ENCODE results near the gene ACSM3. TPM values are rescaled to one million over a fixed set of nuclear protein-coding genes. Genes with fewer than 3 reads are reported as not detected.

ACSM3 gene
- polyA plus RNA-seq, 2 of the 4 experiments (the other 2 are of a cell fraction) = 2.9 to 15.7 TPM

- Histone ChIP-seq H3K4me2 (no peak overlapping the region), H3K27ac (no peak overlapping the region), H3K4me1 (no peaks in the 10 kb centered on the region), H3K4me3 (no peak overlapping the region), H3K9me3 (no peaks in the 10 kb centered on the region)
- FAIRE-seq = no peak
- no peak for DNase-seq (ENCODE audit: low read depth in 1 of 2, low spot score in 1 of 2)
- CTCF ChIA-PET = interaction anchor here (1.5 to 1.7 kb wide), 2 partner anchors 12 to 44 kb away, joined by 3 to 5 read pairs; partner anchors contain the start of genes ERI2 and REXO5
- 71% methylated on average over 4 of the region's 4 CpGs for WGBS (ENCODE audit: missing lambda C conversion rate)
- no peak for TF ChIP-seq ZC3H11A (IDR thresholded peaks at IDR 0.05)
- no peak for ATAC-seq
- POLR2A ChIA-PET = no interaction called here
Measured at GRCh38 chr16:20818929-20819585, 55.2 kb downstream of the ACSM3 start.

- H3K4me3 ChIP-seq = no peak overlapping the region
- FAIRE-seq = no peak
- WGBS (ENCODE audit: missing lambda C conversion rate) = 84% methylated on average over 4 of the region's 4 CpGs
- ChIA-PET CTCF (interaction anchor here (1.1 kb wide), 1 partner anchor 263 kb away, joined by 3 read pairs; no protein-coding TSS in a partner anchor), POLR2A (no interaction called here)
- H3K9me3 ChIP-seq = no peaks in the 10 kb centered on the region
- no peak for TF ChIP-seq RFX5 (IDR thresholded peaks at IDR 0.05)
- TF ChIP-seq RCOR1 (IDR thresholded peaks at IDR 0.05; ENCODE audit: low read depth, low read length) = no peak
- TF ChIP-seq, protein P1, sequence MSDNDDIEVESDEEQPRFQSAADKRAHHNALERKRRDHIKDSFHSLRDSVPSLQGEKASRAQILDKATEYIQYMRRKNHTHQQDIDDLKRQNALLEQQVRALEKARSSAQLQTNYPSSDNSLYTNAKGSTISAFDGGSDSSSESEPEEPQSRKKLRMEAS (IDR thresholded peaks at IDR 0.05) = no peak
- TF ChIP-seq EHMT2 (IDR thresholded peaks at IDR 0.05; ENCODE audit: low read depth) = no peak
- no peak for TF ChIP-seq CTCF (IDR thresholded peaks at IDR 0.05)
- no peak for TF ChIP-seq ZFP36 (IDR thresholded peaks at IDR 0.05; ENCODE audit: borderline replicate concordance, partially characterized antibody)
- no peak for TF ChIP-seq HEYL (CRISPR knock-in tag; IDR thresholded peaks at IDR 0.05)
- TF ChIP-seq JUN (IDR thresholded peaks at IDR 0.05) = no peak
- TF ChIP-seq, protein P2, sequence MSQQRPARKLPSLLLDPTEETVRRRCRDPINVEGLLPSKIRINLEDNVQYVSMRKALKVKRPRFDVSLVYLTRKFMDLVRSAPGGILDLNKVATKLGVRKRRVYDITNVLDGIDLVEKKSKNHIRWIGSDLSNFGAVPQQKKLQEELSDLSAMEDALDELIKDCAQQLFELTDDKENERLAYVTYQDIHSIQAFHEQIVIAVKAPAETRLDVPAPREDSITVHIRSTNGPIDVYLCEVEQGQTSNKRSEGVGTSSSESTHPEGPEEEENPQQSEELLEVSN (IDR thresholded peaks at IDR 0.05; ENCODE audit: borderline replicate concordance, low read depth) = no peak
- TF ChIP-seq TFCP2L1 (CRISPR knock-in tag; IDR thresholded peaks at IDR 0.05) = no peak
- no peaks in the 10 kb centered on the region for H3K4me1 ChIP-seq
- no peak for ATAC-seq
- DNase-seq (ENCODE audit: low read depth in 1 of 2, low spot score in 1 of 2) = no peak
- H3K27ac ChIP-seq = no peak overlapping the region
- H3K4me2 ChIP-seq = no peak overlapping the region
Measured at GRCh38 chr16:20821682-20822081, 57.9 kb downstream of the ACSM3 start.

DNA sequence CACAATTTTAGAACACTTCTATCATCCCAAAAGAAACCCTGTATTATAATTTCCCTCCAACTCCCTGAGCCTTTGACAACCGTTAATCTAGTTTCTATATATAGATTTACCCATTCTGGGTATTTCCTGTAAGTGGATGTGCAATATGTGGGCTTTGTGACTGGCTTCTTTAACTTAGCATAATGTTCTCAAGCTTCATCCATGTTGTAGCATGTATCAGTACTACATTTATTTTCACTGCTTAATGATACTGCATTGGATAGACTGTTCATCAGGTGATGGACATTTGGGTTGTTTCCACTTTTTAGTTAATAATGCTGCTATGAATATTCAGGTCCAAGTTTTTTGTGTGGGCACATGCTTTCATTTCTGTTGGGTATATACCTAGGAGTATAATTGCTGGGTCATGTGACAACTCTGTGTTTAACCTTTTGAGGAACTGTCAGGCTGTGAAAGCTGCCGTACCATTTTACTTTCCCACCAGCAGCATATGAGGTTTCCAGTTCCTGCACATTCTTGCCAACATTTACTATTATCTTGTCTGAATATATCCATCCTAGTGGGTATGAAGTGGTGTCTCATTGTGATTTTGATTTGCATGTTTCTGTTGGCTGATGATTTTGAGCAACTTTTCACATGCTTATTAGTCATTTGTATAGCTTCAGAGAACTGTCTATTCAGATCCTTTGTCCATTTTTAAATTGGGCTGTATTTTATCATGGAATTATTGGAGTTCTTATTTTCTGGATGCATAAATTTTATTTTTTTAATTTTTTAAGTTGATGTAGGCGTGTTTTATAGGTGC, 58.9 kb downstream of the ACSM3 start:
- FAIRE-seq (no peak), ATAC-seq (no peak), DNase-seq (ENCODE audit: low read depth in 1 of 2, low spot score in 1 of 2) (no peak)
- no peaks in the 10 kb centered on the region for H3K9me3 ChIP-seq
- no peak overlapping the region for H3K4me3 ChIP-seq
- H3K27ac ChIP-seq = no peak overlapping the region
- CTCF ChIA-PET = no interaction called here
- TF ChIP-seq MAZ (IDR thresholded peaks at IDR 0.05; ENCODE audit: borderline replicate concordance, low read depth, low read length) (no peak), HEYL (CRISPR knock-in tag; IDR thresholded peaks at IDR 0.05) (no peak), HMGXB4 (CRISPR knock-in tag; IDR thresholded peaks at IDR 0.05; ENCODE audit: borderline replicate concordance) (no peak), CHD4 (IDR thresholded peaks at IDR 0.05; ENCODE audit: borderline replicate concordance) (no peak)
- no peak overlapping the region for H3K4me2 ChIP-seq
- POLR2A ChIA-PET = no interaction called here
- H3K4me1 ChIP-seq = no peaks in the 10 kb centered on the region
- 92% methylated on average over 3 of the region's 3 CpGs for WGBS (ENCODE audit: missing lambda C conversion rate)

All from A549 (cell line).